Transverse colon (tissue), 4 donors: Measurements from ENCODE around the gene DDX5. TPM values are rescaled to one million over a fixed set of nuclear protein-coding genes. Genes with fewer than 3 reads are reported as not detected.

Experiments
- DNase-seq: peaks from one replicate; pipeline ENCODE4 v3.0.0-alpha.2; 2019
- H3K27ac ChIP-seq, 4 donors: fragments of 200-600 bp; sonication (generic); 2 replicates each; pipeline ENCODE4 v1.5.1; 2016 to 2018; ENCODE audit warnings: inconsistent platforms in 4 of 4
- H3K27me3 ChIP-seq: fragments of 200-600 bp; sonication (generic); 2 replicates; pipeline ENCODE4 v1.5.1; 2017; ENCODE audit warnings: inconsistent platforms
- H3K36me3 ChIP-seq, 4 donors: fragments of 200-600 bp; sonication (generic); 2 replicates each; pipeline ENCODE4 v1.5.1; 2017 to 2019; ENCODE audit warnings: inconsistent platforms in 4 of 4
- H3K4me1 ChIP-seq, 4 donors: fragments of 200-600 bp; sonication (generic); 2 replicates each; pipeline ENCODE4 v1.5.1; 2017 to 2020; ENCODE audit warnings: inconsistent platforms in 4 of 4
- H3K4me3 ChIP-seq, 4 donors: fragments of 200-600 bp; sonication (generic); 1 replicate in 1 of 4; 2 replicates in 3 of 4; pipeline versions ENCODE4 v1.5.1 to v1.6.1; 2017 to 2019; ENCODE audit warnings: inconsistent platforms in 4 of 4
- H3K9me3 ChIP-seq, 2 donors: fragments of 200-600 bp; sonication (generic); 2 replicates each; pipeline ENCODE4 v1.5.1; 2017 to 2019; ENCODE audit warnings: inconsistent platforms in 2 of 2
- CTCF ChIP-seq, 5 experiments: fragments of 200-600 bp in 3 of 5; fragments of 450-650 bp in 2 of 5; sonication (generic) in 3 of 5; IDR thresholded peaks; 1 replicate in 2 of 5; 2 replicates in 3 of 5; pipeline ENCODE4 v1.5.1; 2016 to 2017; ENCODE audit warnings: antibody characterized with exemption in 5 of 5, inconsistent platforms in 3 of 5, mild to moderate bottlenecking in 2 of 5, moderate library complexity in 1 of 5
- EP300 ChIP-seq: sonication (generic); formaldehyde crosslinking; IDR thresholded peaks from one replicate; pipeline ENCODE4 v1.6.1; 2017; ENCODE audit warnings: antibody characterized with exemption, low read depth
- POLR2A ChIP-seq: fragments of 450-650 bp; IDR thresholded peaks from one replicate; pipeline ENCODE4 v1.6.1; 2016; ENCODE audit warnings: antibody characterized with exemption, mild to moderate bottlenecking, moderate library complexity
- POLR2AphosphoS5 ChIP-seq, 3 donors: sonication (generic); formaldehyde crosslinking; IDR thresholded peaks; one replicate each; pipeline ENCODE4 v1.6.1; 2016; ENCODE audit warnings: antibody characterized with exemption in 3 of 3
- WGBS, 2 donors: methylation state at CpG; one replicate each; pipeline ENCODE4 v1.1.5; 2018; ENCODE audit warnings: low coverage in 1 of 2; 5-methylcytosine and 5-hydroxymethylcytosine counted together
- in situ Hi-C, 4 donors: fragments of 200-750 bp; cut with MboI; loops; one replicate each; pipeline versions ENCODE4 v1.15.0 to v1.15.1; 2017; ENCODE audit warnings: low sequenced_read_pairs in 3 of 4, low pct_ligation_motif_present in 1 of 4, low pct_unique_long_range_greater_than_20kb in 1 of 4
- intact Hi-C: fragments of 100-400 bp; cut with DNase I; formaldehyde crosslinking; loops from one replicate; pipeline ENCODE4 v1.15.1; 2023; ENCODE audit warnings: low total_unique reads
- total RNA-seq, 4 donors: library from RNA; depleted of rRNA; stranded (reverse); fragments of >200 nt; gene quantifications; one replicate each; pipeline ENCODE4 v1.1.0, GENCODE V29; 2016

The DDX5 gene
- total RNA-seq, 4 donors from 2014 or later, result 451 to 1,221 (median 694) TPM

- Histone ChIP-seq H3K4me3 (no peak overlapping the region), H3K4me1 (peaks cover 0 to 12% (median 0%) of the 10 kb centered on the region in 4 donors), H3K27ac (no peak overlapping the region), H3K36me3 (no peaks in the 10 kb centered on the region), H3K9me3 (no peaks in the 10 kb centered on the region), H3K27me3 (no peaks in the 10 kb centered on the region)
- intact Hi-C loops (no loop called here), in situ Hi-C loops (no loop called here)
- DNase-seq, result no peak
- 40 to 74% methylated on average over 1 to 8 of the region's 8 CpGs for WGBS, 2 donors
- TF ChIP-seq CTCF (IDR thresholded peaks at IDR 0.05) (no peak), POLR2AphosphoS5 (IDR thresholded peaks at IDR 0.05) (no peak), EP300 (no peak), POLR2A (no peak)
Observed at GRCh38 chr17:64458756-64459155, 47.3 kb downstream of the DDX5 start.

GRCh38 chr17:64457156-64457555 is 48.9 kb downstream of the DDX5 start:
- Histone ChIP-seq H3K27me3 (no peaks in the 10 kb centered on the region), H3K9me3 (no peaks in the 10 kb centered on the region), H3K4me3 (no peak overlapping the region), H3K4me1 (peaks cover 0 to 12% (median 0%) of the 10 kb centered on the region in 4 donors), H3K27ac (no peak overlapping the region), H3K36me3 (no peaks in the 10 kb centered on the region)
- TF ChIP-seq EP300 (no peak), POLR2A (no peak), POLR2AphosphoS5 (IDR thresholded peaks at IDR 0.05) (no peak), CTCF (IDR thresholded peaks at IDR 0.05) (no peak)
- intact Hi-C loops, result no loop called here
- DNase-seq, result no peak
- in situ Hi-C loops, result no loop called here
- 70 to 77% methylated on average over 6 to 7 of the region's 7 CpGs for WGBS, 2 donors

- no peaks in the 10 kb centered on the region for H3K9me3 ChIP-seq
- peaks cover 0 to 12% (median 0%) of the 10 kb centered on the region in 4 donors for H3K4me1 ChIP-seq
- WGBS, 2 donors, result 65 to 90% methylated on average over 6 to 8 of the region's 8 CpGs
Observed at GRCh38 chr17:64455993-64456885, 49.9 kb downstream of the DDX5 start.

More at GRCh38 chr17:64455993-64456885, 49.9 kb downstream of the DDX5 start:
- no peak overlapping the region for H3K4me3 ChIP-seq
- H3K27ac ChIP-seq, result peak overlapping the region in 1 of 4 donors; percentile 30
- no peaks in the 10 kb centered on the region for H3K27me3 ChIP-seq
- in situ Hi-C loops, result no loop called here
- intact Hi-C loops, result no loop called here
- no peak for TF ChIP-seq EP300
- no peak for TF ChIP-seq POLR2A
- no peak for TF ChIP-seq CTCF (IDR thresholded peaks at IDR 0.05)
- TF ChIP-seq POLR2AphosphoS5 (IDR thresholded peaks at IDR 0.05), result no peak
- H3K36me3 ChIP-seq, result no peaks in the 10 kb centered on the region
- no peak for DNase-seq
